Fibroblast of the aortic adventitia (primary cell): Measurements from ENCODE around the gene UROS. TPM values are rescaled to one million over a fixed set of nuclear protein-coding genes. Genes with fewer than 3 reads are reported as not detected.

Experiments used
- DNase-seq: peaks from one replicate; pipeline ENCODE4 v3.0.0-alpha.2; 2010; ENCODE audit warnings: low read depth
- H3K4me3 ChIP-seq: 2 replicates; pipeline ENCODE4 v1.5.1; 2011; ENCODE audit warnings: low read depth, mild to moderate bottlenecking, control low read depth, low read length, moderate library complexity
- total RNA-seq: library from RNA; depleted of rRNA; stranded (reverse); fragments of >200 nt; gene quantifications from 2 replicates; pipeline ENCODE4 v1.2.3, GENCODE V29; 2012; ENCODE audit warnings: low replicate concordance
- TF ChIP-seq, protein P1 (sequence below): IDR thresholded peaks from 2 replicates; pipeline ENCODE4 v1.5.1; 2011; ENCODE audit warnings: mild to moderate bottlenecking, low read length, control low read depth, inconsistent platforms; ENCODE audit not compliant: insufficient read depth

The UROS gene
- total RNA-seq, 1 donor: 74.7 TPM

DNA sequence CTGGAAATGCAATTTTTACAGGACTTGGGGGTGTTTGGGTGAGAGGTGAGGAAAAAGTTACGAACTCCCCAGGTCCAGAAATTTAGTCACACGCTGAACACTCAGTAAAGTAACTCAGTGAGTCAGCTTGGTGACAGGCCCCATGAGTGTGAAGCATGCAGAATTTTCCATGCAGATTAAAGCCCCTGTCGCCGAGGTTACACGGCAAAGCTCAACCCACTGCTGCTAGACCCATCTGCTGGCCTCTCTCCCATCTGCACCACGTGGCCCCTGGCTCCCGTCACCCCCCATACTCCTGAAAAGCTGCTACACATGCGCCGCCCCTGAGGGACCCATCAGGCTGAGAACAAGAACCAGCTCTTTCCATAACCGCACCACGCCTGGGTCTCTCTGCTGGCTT lies 40.4 kb downstream of the UROS start:
- H3K4me3 ChIP-seq: no peak overlapping the region
- TF ChIP-seq, protein P1, sequence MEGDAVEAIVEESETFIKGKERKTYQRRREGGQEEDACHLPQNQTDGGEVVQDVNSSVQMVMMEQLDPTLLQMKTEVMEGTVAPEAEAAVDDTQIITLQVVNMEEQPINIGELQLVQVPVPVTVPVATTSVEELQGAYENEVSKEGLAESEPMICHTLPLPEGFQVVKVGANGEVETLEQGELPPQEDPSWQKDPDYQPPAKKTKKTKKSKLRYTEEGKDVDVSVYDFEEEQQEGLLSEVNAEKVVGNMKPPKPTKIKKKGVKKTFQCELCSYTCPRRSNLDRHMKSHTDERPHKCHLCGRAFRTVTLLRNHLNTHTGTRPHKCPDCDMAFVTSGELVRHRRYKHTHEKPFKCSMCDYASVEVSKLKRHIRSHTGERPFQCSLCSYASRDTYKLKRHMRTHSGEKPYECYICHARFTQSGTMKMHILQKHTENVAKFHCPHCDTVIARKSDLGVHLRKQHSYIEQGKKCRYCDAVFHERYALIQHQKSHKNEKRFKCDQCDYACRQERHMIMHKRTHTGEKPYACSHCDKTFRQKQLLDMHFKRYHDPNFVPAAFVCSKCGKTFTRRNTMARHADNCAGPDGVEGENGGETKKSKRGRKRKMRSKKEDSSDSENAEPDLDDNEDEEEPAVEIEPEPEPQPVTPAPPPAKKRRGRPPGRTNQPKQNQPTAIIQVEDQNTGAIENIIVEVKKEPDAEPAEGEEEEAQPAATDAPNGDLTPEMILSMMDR: no peak
- DNase-seq: no peak

DNA sequence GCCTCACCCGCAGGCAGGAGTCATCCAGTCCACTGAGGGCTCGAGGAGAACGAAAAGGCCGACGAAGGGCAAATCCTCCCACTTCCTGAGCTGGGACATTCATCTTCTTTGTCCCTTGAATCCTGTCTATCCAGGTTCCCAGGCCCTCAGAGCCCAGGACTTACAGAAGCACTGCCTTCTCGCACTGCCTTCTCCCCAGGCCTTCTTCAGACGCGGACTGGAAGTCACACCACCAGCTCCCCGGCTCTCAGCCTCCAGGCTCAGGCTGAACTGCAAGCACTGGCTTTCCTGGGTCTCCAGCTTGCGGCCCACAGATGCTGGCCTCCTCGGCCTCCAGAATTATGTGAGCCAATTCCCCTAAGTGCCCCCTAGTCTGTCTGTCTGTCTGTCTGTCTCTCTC lies 41.0 kb downstream of the UROS start:
- TF ChIP-seq, protein P1: no peak
- no peak overlapping the region for H3K4me3 ChIP-seq
- no peak for DNase-seq

DNA sequence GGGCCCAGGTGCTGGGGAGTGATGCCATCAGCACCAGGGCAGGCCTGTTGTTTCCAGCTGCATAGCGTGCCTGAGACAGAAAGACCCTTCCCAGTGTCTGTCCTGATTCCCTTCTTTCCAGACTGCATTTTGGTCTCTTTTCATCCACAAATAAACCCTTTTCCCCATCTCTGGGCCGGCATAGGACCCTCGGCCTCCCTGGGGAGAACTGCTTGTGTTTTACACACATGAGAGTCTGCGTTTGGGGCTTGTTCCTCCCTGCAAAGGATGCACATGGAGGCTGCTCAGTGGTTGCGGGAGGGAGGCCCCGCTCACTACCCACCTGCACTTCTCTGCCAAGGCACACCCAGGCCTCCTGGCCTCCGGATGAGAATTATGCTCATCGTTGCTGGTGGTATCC lies 41.7 kb downstream of the UROS start:
- no peak overlapping the region for H3K4me3 ChIP-seq
- TF ChIP-seq, protein P1: no peak
- no peak for DNase-seq

DNA sequence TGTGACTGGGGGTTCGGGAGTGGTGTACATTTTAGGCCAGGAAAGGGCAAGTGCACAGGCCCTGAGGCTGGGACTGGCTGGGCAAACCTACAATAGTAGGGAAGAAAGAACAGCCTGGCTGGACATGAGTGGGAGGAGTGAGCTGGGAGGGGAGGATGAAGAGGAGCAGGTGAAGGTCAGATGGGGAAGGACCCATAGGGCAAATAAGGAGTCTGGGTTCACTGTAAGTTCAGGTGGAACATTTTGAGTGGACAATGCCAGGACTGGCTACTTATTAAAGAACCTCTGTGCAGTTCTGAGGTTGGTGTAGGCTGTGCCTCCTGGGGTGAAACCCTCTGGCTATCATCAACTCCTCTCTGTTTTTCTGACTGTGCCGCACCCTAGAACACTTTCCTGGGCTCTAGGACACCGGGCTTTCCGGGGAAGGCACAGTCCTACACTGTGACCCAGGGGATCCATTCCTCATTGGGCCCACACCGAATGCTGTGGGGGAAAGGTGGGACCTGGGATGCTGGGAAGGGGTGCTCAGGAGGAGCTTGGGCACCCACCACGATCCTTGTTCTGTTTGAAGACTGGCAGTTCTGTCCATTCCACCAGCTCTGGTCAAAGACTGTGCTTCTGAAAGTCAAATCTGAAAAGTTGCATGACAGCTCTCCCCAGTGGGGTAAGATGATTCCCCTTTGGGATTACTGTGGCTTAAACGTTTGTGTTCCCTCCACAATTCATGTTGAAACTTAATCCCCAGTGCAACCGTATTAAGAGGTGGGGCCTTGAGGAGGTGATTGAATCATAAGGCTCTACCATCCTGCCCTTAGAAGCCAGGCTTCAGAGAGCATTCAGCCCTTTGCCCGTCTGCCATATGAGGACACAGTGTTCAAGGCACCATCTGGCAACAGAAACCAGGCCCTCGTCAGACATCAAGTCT lies 43.4 kb downstream of the UROS start:
- DNase-seq: no peak
- TF ChIP-seq, protein P1: no peak
- no peak overlapping the region for H3K4me3 ChIP-seq

DNA sequence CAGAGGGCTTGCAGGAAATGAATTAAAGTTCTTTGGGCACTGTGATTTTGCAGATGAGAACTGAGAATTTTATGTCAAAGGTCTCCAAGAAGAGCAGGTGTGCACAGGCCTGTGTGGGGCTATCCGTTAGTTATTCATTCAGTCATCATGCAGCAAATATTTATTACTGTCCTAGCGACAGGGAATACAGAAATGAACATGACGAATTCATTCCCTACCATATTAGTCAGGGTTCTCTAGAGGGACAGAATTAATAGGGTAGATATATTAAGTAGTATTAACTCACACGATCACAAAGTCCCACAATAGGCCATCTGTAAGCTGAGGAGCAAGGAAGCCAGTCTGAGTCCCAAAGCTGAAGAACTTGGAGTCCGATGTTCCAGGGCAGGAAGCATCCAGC lies 44.5 kb downstream of the UROS start:
- DNase-seq: no peak
- no peak overlapping the region for H3K4me3 ChIP-seq
- TF ChIP-seq, protein P1: no peak

DNA sequence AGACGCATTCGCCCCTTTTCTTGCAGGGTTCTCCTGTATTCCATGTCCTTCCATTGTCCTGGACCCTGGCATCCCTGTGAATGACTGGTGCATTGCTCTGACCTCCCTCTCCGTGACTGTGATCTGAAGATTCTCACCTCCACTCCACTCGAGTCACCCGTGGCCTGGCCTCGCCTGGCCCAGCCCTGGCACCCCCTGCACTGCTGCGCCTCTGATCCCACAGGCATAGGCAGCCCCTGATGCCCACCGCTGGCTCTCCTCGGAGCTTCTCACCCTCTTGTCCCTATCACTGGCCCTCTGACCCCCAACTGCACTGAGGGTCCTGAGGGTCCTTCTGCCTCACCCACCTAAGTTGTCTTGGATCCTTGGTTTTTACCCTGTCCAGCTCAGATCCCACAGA lies 45.3 kb downstream of the UROS start:
- TF ChIP-seq, protein P1: no peak
- DNase-seq: no peak
- H3K4me3 ChIP-seq: no peak overlapping the region
